KBM-7 (cell line): Measurements from ENCODE around the gene SLC12A1.
"Not testable (repeated sequence)": the region's sequence is repeated elsewhere in the genome, so short reads cannot be mapped to it uniquely, and the experiment has no call there.

Experiments used
- DNase-seq: peaks from one replicate; pipeline ENCODE4 v3.0.0-alpha.2; 2015
- in situ Hi-C: fragments of 300-500 bp; cut with MboI; formaldehyde crosslinking; loops from 2 replicates; pipeline ENCODE4 v1.14.3; 2020; ENCODE audit warnings: low sequenced_read_pairs, low pct_unique_long_range_greater_than_20kb, mixed read lengths

Gene SLC12A1

DNA sequence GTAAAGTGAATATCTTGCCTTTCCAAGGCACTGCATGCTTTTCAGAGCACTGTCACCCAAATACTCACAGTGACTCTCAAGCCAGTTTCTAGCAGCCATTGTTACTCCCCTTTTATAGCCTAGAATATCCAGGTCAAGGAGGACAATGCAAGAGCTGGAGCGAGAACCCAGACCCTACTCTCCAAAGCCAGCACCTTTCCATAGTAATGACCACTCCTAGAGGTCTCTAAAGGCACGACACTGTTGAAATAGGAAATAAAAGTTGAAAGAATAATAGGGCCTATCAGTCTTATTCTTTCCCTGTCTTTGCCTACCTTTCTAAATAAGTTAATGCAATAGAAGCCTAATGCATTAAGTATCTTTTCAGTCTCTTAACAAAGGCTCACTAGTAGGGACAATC lies 91.6 kb downstream of the SLC12A1 start:
- no peak for DNase-seq
- in situ Hi-C loops: no loop called here

DNA sequence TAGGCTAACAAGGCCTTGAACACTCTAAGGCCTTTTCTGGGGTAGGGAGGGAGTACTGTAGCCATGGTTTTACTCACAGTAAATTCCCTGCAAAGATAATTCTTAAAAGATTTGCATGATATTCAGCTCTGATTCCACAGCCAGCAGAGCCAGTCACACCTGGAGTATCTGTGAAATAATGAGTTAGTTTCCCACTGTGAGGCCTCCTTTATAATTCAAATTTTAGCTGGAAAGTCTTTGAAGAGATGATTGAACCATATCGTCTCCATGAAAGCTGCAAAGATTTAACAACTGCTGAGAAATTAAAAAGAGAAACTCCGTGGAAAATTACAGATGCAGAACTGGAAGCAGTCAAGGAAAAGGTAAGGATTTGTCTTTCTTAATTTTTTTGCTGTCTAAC lies 92.8 kb downstream of the SLC12A1 start:
- no peak for DNase-seq
- in situ Hi-C loops: no loop called here

DNA sequence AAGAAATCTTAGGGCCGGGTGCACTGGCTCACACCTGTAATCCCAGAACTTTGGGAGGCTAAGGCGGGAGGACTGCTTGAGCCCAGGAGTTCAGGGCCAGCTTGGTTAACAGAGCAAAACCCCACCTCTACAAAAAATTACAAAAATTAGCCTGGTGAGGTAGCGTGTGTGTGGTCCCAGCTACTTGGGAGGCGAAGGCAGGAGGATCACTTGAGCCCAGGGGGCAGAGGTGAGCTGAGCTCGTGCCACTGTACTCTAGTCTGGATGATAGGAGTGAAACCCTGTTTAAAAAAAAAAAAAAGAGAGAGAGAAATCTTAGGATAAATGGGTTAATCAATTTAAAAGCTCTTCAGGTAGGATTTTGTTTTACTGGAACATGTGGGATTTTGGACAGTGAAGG lies 93.9 kb downstream of the SLC12A1 start:
- in situ Hi-C loops: no loop called here
- DNase-seq: no peak

DNA sequence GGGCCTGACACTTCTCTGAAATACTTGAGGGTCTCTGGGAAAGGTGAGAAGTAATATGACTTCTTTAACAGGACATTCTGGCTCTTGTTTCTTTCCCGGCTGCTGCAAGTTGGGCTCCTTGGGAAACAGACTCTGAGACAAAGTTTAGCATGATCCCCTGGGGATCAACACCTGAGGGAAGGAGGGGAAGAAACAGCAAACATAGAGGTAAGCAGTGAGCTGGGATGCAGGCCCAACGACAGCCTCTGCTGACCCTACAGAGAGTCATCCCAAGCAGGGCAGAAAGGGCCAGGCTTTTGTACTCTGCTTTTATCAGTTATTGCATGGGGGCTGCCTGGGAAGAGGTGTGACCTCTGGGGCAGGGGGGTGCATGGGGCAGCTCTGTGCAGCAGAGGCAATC lies 98.3 kb downstream of the SLC12A1 start:
- in situ Hi-C loops: no loop called here
- DNase-seq: no peak

DNA sequence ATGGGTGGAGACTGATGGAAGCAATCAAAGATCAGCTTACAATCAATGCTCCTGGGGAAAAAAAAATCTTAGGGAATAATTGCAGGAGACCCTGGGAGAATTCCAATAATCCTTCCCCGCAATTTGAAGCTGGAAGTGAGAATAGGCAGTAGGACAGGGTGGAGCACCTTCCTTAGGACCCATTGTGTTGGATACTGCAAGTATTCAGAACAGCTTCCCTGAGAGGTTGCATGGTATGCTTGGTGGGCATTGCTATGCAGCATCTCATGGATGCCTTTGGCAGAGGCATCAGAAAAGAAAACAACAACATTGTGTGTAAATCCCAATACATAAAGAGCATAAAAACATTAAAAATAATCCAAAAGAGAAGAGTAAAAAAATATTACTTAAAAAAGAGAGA lies 100.5 kb downstream of the SLC12A1 start:
- DNase-seq: no peak
- in situ Hi-C loops: no loop called here

DNA sequence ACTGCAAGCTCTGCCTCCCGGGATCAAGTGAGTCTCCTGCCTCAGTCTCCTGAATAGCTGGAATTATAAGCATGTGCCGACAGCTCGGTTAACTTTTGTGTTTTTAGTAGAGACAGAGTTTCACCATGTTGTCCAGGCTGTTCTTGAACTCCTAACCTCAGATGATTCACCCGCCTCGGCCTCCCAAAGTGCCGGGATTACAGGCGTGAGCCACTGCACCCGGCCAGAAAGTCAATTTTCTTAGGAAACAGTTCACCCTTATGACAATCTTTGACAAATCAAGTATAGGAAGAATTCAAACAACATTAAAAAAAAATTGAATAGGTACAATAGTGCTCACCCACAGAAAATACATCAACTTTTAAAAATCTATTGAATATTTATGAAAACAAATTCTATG lies 101.5 kb downstream of the SLC12A1 start:
- in situ Hi-C loops: no loop called here
- no peak for DNase-seq

DNA sequence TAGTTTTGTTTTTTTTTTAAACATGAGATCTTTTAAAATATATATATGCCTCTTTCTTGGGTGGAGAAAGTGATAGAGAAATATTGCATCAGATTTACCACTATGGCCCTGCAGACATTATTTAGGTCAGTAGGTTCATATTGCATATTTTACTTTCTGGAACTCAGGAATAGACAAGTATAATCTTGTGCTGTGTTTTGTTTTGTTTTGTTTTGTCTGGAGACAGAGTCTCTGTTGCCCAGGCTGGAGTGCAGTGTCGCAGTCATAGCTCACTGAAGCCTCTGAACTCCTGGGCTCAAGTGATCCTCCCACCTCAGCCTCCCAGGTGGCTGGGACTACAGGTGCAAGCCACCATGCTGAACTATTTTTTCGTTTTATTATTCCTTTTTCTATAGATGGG lies 103.6 kb downstream of the SLC12A1 start:
- in situ Hi-C loops: no loop called here
- no peak for DNase-seq

DNA sequence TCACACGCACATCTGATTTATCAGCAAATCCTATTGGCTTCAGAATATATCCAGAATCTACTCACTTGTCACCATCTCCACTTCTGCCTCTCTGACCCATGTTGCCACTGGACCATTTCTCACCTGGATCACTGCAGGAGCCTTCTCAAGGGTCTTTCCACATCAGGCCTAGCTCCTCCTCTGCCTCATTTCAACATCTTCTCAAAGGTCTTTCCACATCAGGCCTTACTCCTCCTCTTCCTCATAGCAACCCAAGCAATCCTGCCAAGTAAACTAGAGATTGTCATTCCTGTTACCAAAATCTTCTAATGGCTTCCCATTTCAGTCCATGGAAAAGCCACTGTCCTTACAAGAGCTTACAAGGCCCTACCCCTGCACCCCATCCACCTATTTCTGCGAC lies 107.1 kb downstream of the SLC12A1 start:
- in situ Hi-C loops: no loop called here
- no peak for DNase-seq

DNA sequence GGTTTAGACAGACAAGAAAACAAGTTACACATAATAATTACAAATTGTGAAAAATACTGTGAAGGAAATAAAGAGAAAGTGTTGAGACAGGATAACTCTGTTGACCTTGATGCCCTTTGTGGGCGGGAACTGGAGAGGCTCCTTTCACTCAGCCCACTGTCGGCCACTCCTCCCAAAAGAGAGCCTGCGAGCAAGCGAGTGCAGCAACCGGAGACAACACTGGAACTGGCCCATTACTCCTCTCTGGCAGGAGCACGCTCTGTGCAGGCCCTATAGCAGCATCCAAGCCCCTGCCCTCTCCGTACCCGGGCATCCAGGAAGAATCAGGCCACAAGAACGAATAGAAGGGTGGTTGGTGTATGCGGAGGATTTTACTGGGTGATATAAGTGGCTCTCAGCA lies 108.9 kb downstream of the SLC12A1 start:
- in situ Hi-C loops: no loop called here
- DNase-seq: no peak

DNA sequence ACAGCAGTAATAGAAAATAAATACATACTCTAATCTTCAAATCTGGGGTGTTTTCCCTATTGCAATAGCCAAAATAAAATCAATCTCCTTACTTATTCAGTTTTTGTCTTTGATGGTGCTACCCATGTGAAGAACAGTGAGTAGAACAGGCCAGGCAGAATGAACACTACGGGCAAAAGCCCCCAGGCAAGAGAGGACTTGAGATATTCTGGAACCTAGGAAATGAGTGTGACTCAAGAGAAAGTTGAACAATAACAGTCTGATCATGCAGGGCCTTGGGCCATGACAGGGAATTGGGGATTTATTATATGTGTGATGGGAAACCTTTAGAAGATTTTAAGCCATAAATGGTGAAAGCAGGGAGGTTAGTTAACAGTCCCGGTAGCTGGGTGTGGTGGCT lies 111.1 kb downstream of the SLC12A1 start:
- in situ Hi-C loops: no loop called here
- no peak for DNase-seq

DNA sequence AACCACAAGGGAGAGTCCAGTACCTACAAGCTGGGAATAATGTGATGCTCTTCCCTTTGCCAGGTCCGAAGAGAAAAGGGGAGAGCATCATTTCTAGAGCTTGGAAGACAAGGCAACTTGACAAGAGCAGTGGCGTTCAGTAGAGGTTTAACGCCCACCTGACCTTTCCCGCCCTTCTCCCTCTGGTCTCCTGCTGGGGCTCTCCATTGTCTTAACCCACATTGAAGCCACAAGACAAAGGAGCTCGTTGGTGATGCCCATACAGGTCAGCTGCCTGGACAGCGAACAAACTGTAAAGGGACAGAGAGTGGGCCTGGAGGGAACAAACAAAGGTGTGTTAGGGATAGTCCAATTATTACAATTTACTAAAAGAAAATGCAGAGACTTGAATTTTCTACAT lies 112.0 kb downstream of the SLC12A1 start:
- no peak for DNase-seq
- in situ Hi-C loops: no loop called here

DNA sequence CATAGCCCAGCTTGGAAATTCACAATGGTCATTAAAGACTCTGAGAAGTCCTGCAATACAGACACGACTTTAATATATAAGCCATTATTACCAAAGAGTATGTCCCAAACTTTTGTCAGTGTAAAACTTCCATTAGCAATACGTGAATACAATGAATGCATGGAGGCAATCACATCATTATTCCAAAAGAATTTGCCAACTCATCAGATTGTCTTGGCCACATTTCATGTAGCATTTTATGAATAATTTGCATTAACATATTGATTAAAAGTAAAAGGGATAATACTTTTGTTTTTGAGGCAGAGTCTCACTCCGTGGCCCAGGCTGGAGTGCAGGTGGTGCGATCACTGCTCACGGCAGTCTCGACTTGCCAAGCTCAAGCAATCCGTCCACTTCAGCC lies 117.2 kb downstream of the SLC12A1 start:
- in situ Hi-C loops: no loop called here
- DNase-seq: no peak

DNA sequence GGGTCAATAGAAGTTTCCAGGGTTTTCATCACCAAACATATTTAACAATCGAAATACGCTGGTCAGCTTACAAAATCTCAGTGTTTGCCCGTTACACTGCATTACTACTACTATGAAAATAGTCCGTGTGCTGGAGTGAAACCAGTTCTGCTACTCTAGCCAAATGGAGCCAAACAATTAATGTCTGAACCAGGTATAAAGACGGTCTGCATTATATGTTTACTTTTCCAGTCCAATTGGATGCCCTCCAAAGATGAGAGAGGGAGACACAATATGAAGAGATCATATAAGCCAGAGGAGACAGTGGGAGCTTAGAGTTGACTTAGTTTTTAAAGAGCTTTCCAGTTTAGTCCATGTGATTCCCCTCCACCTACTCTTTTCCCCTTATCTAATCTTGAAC lies 118.8 kb downstream of the SLC12A1 start:
- DNase-seq: no peak

DNA sequence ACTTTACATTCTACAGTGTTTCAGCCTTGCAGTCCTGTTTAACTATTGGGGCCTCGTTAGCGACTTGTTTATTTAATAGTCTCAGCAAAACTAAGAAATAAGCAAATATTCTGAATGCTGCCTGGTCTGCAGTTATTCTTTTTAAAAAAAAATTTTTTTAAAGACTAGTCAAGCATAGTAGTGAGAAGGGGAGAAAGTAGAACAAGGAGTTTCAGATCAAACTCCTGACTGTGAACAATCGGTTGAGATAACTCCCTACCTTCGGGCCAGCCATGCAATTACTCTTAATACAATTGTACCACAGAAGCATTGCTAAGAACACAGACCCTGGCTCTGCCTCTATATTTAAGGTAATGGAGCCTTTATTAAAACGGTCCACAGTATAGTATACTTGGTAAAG lies 119.3 kb downstream of the SLC12A1 start:
- in situ Hi-C loops: no loop called here
- DNase-seq: no peak

More for the DNA sequence above, 118.8 kb downstream of the SLC12A1 start:
- in situ Hi-C loops: no loop called here

DNA sequence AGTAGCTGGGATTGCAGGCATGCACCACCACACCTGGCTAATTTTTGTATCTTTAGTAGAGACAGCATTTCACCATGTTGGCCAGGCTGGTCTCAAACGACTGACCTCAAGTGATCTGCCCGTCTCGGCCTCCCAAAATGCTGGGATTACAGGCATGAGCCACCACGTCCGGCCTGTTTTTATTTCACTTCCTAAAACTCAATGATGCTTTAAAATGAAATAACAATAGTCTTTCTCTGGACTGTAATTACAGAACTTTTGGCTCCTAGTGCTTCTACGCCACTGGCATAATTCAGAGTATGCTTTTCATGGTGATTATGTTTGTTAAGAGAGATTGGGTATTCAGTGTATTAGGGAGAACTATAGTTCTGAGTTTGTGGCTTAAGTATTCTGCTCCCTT lies 120.1 kb downstream of the SLC12A1 start:
- DNase-seq, in situ Hi-C loops: not testable (repeated sequence)

DNA sequence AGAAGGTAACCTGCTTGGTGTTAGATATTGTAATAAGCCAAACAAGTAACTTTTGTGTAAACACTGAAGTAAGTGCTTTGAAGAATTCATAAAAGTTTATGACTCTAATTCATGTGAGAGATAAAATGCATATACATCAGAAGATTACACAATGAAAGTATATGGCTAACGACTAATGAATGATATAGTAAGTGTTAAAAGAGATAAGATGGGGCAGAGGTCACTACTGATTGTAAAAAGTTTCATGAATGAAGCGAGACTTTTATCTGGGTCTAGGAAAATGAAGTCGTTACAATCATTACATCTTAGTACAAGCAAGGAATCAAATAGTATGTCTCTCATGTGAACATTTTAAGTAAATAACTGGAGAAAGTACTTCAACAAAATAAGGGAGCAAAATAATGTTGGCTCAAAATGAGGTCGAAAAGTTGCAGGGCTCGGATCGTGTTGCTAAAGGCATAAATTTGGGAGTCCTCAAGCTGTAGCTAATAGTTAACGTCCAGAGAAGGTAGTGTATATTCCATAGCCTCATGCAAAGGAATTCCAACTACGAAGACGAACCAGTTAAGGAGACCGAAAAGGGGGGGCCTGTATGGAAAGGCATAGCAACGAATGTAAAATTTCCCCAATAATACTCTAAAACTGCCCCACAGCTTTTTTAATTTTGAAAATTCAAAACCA lies 124.1 kb downstream of the SLC12A1 start:
- in situ Hi-C loops: no loop called here
- no peak for DNase-seq

DNA sequence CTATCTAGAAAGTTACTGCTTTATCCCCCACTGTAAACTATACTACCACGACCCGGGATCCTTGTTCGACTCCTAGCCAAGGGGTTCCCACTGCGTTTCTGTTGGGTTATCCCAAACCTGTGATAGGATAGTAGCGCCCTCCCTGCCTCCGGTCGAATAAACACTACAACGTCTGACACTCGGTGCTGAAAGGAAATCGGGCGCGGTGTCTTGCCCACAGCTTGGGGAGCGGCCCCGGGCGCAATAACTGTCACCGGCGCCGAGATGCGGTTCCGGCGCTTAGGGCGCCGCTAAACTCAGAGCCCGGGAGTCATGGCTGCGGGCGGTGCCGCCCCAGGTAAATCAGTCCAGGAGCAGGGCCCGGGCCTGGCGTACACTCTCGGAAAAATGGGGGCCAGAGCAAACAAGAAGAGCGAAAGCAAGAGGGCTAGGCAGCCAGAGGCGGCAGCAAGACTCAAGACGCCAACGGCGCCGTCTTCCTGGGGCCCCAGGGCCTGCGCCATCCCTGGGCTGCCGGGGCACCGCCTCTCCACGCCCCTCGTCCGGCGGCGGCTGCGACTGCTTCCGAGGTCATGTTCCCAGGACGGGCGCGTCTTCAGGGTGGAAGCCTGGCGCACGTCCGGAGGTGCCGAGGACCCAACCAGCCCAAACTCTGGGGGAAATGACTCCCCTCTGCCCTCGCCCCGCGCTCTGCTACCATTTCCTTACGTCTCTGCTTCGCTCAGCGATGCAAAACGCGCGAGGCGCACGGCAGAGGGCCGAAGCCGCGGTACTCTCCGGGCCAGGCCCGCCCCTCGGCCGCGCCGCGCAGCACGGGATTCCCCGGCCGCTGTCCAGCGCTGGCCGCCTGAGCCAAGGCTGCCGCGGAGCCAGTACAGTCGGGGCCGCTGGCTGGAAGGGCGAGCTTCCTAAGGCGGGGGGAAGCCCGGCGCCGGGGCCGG lies 125.0 kb downstream of the SLC12A1 start, which contains the start of gene DUT:
Gene DUT (plus strand): TSS at position 575 of the 941 bp plus-strand sequence. CDS start 87 bp downstream, at position 662.
- in situ Hi-C loops: no loop called here
- DNase-seq: peak; percentile 85

DNA sequence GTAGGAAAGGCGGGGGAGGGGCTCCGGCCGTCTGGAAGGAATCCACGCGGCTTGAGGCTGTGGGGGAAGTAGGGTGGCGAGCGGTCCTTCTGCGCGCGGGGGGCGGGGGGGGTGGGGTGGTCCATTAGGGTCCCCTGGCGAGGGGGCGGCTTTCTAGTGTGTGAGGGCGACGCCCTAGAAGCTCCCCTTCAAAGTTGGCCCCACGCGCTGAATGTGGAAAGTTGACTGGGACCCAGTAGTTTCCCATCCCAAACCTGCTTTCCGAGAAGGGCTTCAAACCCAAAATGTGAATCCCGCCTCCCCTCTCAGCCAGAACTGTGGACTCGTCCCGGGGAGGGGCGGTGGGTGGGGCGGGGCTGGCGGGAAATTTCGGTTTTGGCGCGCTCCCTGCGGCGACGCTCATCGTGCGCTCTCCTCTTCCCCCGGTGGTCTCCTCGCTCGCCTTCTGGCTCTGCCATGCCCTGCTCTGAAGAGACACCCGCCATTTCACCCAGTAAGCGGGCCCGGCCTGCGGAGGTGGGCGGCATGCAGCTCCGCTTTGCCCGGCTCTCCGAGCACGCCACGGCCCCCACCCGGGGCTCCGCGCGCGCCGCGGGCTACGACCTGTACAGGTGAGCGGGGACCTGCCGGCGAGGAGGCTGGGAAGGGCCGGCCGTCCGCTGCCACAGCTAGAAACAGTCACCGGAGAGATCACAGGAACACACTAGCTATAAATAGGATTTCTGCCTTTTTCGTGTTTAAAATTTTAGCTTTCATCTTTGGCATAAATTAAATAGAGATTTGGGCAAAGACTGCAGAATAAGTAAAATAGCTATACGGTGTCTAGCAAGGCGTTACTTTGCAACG lies 125.9 kb downstream of the SLC12A1 start:
- in situ Hi-C loops: no loop called here
- peak; percentile 73 for DNase-seq

DNA sequence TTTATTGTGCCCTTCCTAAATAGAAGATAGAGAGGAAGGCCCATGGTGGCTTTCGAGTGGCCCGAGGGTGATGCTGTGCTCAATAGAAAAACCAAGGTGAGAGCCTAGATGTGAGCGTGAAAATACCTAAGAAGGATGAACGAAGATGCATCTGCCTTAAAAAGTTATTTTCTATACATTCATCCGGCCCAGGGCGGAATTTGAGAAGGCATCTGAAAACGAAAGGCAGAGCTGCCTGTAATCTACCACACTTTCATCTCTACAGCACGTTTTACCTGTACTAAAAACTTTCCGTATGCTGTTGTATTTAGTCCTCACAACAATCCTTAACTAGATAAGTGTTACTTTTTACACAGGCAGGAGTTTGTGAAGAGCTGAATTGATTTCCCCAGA lies 126.5 kb downstream of the SLC12A1 start:
- in situ Hi-C loops: no loop called here
- DNase-seq: no peak

DNA sequence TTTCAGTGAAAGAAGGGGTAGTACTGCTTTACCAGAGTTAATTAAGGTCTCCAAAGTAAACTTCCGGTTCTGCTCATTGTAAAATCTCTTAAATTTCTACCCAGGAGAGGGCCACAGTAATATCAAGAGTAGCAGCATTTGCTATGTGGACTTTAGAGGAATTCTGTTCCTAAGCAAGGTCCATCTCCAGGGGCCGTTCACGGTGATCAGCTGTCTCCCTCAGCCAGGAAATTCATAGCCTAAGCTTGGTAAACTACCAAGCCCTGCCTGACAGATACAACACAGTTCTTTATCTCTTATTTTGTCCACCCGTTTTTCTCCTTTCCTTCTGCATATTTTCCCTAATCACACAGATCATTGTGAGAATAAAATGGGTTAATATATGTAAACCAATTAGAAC lies 127.4 kb downstream of the SLC12A1 start:
- in situ Hi-C loops: no loop called here
- no peak for DNase-seq
